Loucy (cell line): ENCODE results near the gene BID.

Experiments
- CTCF ChIP-seq: fragments of 200-600 bp; sonication (generic); conservative IDR thresholded peaks from 2 replicates; pipeline ENCODE4 v1.5.1; 2014; ENCODE audit warnings: mild to moderate bottlenecking, antibody characterized with exemption, low read length
- EZH2phosphoT487 ChIP-seq: fragments of 200-600 bp; IDR thresholded peaks from 2 replicates; pipeline ENCODE4 v1.6.1; 2018; ENCODE audit warnings: antibody characterized with exemption, mild to moderate bottlenecking, moderate library complexity, borderline replicate concordance

GRCh38 chr22:17773606-17774205 lies 563 bp downstream of the BID start:
- TF ChIP-seq CTCF (no peak), EZH2phosphoT487 (no peak)
